ENCODE data around the gene SP8. TPM values are rescaled to one million over a fixed set of nuclear protein-coding genes. Genes with fewer than 3 reads are reported as not detected.

SP8 gene
- total RNA-seq, 1 donor from 2014 or later: 19.8 TPM

DNA sequence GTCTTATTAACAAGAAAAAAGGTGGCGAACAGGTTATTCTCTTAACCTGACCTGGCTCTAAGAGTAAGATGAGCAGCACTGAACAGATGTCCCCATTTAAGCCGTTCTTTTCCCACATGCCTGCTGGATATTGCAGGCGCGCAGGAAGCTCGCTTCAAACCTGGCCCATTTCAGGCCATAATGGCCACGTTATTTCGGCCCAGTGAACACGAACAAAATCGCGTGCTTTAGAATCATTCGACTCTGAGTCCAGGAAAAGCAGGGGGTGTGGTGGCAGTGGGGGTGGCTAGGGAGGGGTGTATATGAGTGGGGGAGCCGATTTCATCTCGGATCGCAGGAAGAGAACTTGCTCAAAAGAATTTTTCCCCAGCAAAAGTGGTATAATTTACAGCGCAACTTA is 6.6 kb upstream of the SP8 start:
- Histone ChIP-seq H3K4me3 (peak overlapping the region; percentile 49), H3K27me3 (peaks cover 72% of the 10 kb centered on the region), H2AFZ (replicated peaks) (no peak overlapping the region), H3K36me3 (no peaks in the 10 kb centered on the region), H3K79me2 (ENCODE audit: low read depth) (peaks cover 20% of the 10 kb centered on the region), H3K9me3 (ENCODE audit: low read depth) (no peaks in the 10 kb centered on the region), H4K20me1 (ENCODE audit: low read depth) (no peaks in the 10 kb centered on the region), H3F3A (ENCODE audit: low read depth) (peaks cover 75% of the 10 kb centered on the region), H3K4me1 (peaks cover 79% of the 10 kb centered on the region), H3K9ac (no peak overlapping the region), H3K27ac (peak overlapping the region; percentile 76), H3K4me2 (peak overlapping the region; percentile 83)
- peak overlapping the region; percentile 85 for H3K4me3 Mint-ChIP-seq
- H3K4me1 Mint-ChIP-seq: peaks cover 69% of the 10 kb centered on the region
- TF ChIP-seq EZH2phosphoT487 (IDR thresholded peaks at IDR 0.05): no peak
- TF ChIP-seq, protein P1, sequence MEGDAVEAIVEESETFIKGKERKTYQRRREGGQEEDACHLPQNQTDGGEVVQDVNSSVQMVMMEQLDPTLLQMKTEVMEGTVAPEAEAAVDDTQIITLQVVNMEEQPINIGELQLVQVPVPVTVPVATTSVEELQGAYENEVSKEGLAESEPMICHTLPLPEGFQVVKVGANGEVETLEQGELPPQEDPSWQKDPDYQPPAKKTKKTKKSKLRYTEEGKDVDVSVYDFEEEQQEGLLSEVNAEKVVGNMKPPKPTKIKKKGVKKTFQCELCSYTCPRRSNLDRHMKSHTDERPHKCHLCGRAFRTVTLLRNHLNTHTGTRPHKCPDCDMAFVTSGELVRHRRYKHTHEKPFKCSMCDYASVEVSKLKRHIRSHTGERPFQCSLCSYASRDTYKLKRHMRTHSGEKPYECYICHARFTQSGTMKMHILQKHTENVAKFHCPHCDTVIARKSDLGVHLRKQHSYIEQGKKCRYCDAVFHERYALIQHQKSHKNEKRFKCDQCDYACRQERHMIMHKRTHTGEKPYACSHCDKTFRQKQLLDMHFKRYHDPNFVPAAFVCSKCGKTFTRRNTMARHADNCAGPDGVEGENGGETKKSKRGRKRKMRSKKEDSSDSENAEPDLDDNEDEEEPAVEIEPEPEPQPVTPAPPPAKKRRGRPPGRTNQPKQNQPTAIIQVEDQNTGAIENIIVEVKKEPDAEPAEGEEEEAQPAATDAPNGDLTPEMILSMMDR (IDR thresholded peaks at IDR 0.05): no peak
- TF ChIP-seq EZH2 (IDR thresholded peaks at IDR 0.05): no peak
- no peaks in the 10 kb centered on the region for H3K36me3 Mint-ChIP-seq
- peaks cover 55% of the 10 kb centered on the region for H3K27me3 Mint-ChIP-seq (ENCODE audit: insufficient read depth, low read depth)
- H3K27ac Mint-ChIP-seq: peak overlapping the region; percentile 69
- H3K9me3 Mint-ChIP-seq: no peaks in the 10 kb centered on the region
- DNase-seq (ENCODE audit: low spot score): peak; percentile 94

GRCh38 chr7:20791538-20792434 is 5.1 kb upstream of the SP8 start:
- Histone ChIP-seq H3F3A (ENCODE audit: low read depth) (peaks cover 79% of the 10 kb centered on the region), H3K79me2 (ENCODE audit: low read depth) (peaks cover 11% of the 10 kb centered on the region), H3K4me2 (peak overlapping the region; percentile 83), H3K27ac (peak overlapping the region; percentile 92), H3K36me3 (no peaks in the 10 kb centered on the region), H3K4me3 (peak overlapping the region; percentile 54), H3K4me1 (peaks cover 79% of the 10 kb centered on the region), H4K20me1 (ENCODE audit: low read depth) (no peaks in the 10 kb centered on the region), H3K9me3 (ENCODE audit: low read depth) (no peaks in the 10 kb centered on the region), H3K9ac (no peak overlapping the region), H3K27me3 (peaks cover 71% of the 10 kb centered on the region), H2AFZ (replicated peaks) (peak overlapping the region; percentile 77)
- no peak for DNase-seq (ENCODE audit: low spot score)
- no peak for TF ChIP-seq EZH2 (IDR thresholded peaks at IDR 0.05)
- no peak for TF ChIP-seq EZH2phosphoT487 (IDR thresholded peaks at IDR 0.05)
- TF ChIP-seq, protein P1 (IDR thresholded peaks at IDR 0.05): no peak
- Mint-ChIP-seq H3K4me1 (peaks cover 73% of the 10 kb centered on the region), H3K27me3 (ENCODE audit: insufficient read depth, low read depth) (peaks cover 55% of the 10 kb centered on the region), H3K27ac (peak overlapping the region; percentile 10), H3K36me3 (no peaks in the 10 kb centered on the region), H3K4me3 (peak overlapping the region; percentile 85), H3K9me3 (no peaks in the 10 kb centered on the region)

GRCh38 chr7:20790375-20790774 is 3.7 kb upstream of the SP8 start:
- Histone ChIP-seq H3K9me3 (ENCODE audit: low read depth) (no peaks in the 10 kb centered on the region), H3K27ac (no peak overlapping the region), H3K79me2 (ENCODE audit: low read depth) (peaks cover 10% of the 10 kb centered on the region), H3K9ac (no peak overlapping the region), H2AFZ (replicated peaks) (no peak overlapping the region), H3K4me3 (peak overlapping the region; percentile 54), H3K27me3 (peaks cover 57% of the 10 kb centered on the region), H4K20me1 (ENCODE audit: low read depth) (peaks cover 9% of the 10 kb centered on the region), H3K36me3 (no peaks in the 10 kb centered on the region), H3K4me2 (peak overlapping the region; percentile 83), H3K4me1 (peaks cover 65% of the 10 kb centered on the region), H3F3A (ENCODE audit: low read depth) (peaks cover 79% of the 10 kb centered on the region)
- Mint-ChIP-seq H3K4me3 (peak overlapping the region; percentile 69), H3K4me1 (peaks cover 71% of the 10 kb centered on the region), H3K9me3 (no peaks in the 10 kb centered on the region), H3K36me3 (no peaks in the 10 kb centered on the region), H3K27me3 (ENCODE audit: insufficient read depth, low read depth) (peaks cover 56% of the 10 kb centered on the region), H3K27ac (no peak overlapping the region)
- TF ChIP-seq EZH2 (IDR thresholded peaks at IDR 0.05): no peak
- no peak for TF ChIP-seq EZH2phosphoT487 (IDR thresholded peaks at IDR 0.05)
- TF ChIP-seq, protein P1 (IDR thresholded peaks at IDR 0.05): no peak
- DNase-seq (ENCODE audit: low spot score): no peak

Measured in neural progenitor cell (in vitro differentiated cells).